GM12801 (cell line): ENCODE results near the gene TMEM163.

Experiments
- TF ChIP-seq, protein P1 (sequence below): IDR thresholded peaks from one replicate; pipeline ENCODE4 v1.5.1; 2011; ENCODE audit warnings: control low read depth; ENCODE audit not compliant: insufficient read length; ENCODE audit errors: extremely low read depth

Gene TMEM163

DNA sequence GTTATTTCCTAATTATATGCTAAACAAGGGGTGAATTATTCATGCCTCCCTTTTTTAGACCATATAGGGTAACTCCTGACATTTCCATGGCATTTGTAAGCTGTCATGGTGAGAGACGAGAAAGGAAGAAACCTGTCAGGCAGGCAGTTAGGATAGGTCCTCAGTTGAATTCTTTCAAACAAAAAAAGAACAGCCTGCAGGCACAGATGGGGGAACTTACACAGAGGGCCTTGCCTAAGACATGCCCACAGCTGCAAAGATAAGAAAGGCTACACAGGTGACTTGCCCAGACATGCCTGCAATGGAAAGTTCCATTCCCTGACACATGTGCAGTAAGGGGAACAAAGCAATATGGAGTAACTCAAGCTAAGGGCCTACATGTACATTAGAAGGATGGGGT, 128.1 kb downstream of the TMEM163 start:
- TF ChIP-seq, protein P1, sequence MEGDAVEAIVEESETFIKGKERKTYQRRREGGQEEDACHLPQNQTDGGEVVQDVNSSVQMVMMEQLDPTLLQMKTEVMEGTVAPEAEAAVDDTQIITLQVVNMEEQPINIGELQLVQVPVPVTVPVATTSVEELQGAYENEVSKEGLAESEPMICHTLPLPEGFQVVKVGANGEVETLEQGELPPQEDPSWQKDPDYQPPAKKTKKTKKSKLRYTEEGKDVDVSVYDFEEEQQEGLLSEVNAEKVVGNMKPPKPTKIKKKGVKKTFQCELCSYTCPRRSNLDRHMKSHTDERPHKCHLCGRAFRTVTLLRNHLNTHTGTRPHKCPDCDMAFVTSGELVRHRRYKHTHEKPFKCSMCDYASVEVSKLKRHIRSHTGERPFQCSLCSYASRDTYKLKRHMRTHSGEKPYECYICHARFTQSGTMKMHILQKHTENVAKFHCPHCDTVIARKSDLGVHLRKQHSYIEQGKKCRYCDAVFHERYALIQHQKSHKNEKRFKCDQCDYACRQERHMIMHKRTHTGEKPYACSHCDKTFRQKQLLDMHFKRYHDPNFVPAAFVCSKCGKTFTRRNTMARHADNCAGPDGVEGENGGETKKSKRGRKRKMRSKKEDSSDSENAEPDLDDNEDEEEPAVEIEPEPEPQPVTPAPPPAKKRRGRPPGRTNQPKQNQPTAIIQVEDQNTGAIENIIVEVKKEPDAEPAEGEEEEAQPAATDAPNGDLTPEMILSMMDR: no peak

DNA sequence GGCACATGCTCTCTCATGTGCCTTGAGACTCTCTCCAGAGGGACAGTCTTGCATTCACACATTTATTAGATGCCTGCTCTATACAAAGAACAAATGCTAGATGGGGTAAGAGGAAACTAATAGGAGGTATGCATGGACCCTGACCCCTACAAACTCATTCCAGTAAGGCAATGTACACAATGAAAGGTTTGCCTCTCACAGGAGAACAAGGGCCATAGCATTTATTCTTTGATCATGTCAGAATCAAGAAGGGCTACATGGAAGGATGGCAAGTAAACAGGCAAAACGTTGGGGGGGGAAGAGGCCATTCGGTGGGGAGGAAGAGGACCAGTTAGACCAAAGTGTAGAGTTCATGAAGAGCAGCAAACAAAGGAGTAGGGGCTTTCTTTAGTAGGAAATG, 130.2 kb downstream of the TMEM163 start:
- TF ChIP-seq, protein P1: no peak

GRCh38 chr2:134586326-134586965, 132.4 kb downstream of the TMEM163 start:
- TF ChIP-seq, protein P1: no peak

DNA sequence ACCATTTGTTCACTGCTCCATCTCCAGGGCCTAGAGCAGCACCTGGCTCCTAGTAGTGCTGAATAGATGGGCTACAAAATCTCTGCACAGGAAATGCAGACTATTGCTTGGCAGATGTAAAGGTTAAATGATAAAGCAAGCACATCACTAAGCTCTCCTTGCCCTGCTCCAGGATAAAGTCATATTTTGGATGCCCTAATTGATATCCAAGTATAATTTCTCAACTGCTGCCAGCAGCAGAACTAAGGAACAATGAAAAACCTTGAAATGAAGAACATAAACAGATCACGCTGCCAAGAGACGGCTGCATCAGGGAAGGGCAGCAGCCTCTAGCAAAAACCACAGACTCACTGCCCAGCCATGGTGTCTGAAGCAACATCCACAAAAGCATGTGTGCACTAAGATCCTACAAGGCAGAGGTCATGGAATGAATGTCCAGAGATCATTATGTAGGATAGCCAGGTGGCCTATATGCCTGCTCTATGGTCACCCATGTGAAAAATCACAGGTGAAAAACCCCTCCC, 134.7 kb downstream of the TMEM163 start:
- TF ChIP-seq, protein P1: no peak

DNA sequence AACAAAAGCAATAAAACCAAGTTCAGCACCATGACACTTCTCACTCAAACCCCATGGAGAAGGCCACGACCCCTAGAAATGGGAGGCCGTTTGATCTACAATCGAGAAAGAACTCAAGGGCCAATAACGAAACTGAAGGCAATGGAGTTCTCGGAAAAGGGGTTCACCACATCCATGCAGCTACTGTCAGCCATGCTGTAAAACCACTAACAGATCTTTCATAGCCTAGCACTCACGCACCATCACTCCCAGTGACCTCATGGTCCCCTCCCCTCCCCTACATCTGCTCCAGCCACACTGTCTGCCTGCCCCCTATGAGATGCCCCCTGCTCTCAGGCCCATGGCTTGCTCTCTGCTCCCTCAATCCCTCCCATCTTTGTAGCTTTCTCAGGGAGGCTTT, 135.3 kb downstream of the TMEM163 start:
- TF ChIP-seq, protein P1: no peak

DNA sequence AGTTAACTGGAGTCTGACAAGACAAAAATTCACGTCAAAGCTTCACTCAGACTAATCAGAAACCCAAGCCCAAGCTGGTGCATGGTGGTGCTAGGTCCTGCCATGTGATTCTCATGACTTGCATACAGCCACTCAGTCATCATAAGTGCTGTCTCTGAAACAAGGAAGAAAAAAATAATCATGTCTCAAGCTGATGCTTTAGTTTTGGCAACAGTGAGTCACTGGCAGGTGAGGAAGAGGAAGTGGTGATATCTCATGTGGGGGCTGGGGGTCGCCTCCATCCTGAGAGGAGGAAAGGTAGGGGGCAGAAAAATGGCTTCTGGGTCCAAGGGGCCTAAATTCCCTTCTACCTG, 136.3 kb downstream of the TMEM163 start:
- TF ChIP-seq, protein P1: no peak

DNA sequence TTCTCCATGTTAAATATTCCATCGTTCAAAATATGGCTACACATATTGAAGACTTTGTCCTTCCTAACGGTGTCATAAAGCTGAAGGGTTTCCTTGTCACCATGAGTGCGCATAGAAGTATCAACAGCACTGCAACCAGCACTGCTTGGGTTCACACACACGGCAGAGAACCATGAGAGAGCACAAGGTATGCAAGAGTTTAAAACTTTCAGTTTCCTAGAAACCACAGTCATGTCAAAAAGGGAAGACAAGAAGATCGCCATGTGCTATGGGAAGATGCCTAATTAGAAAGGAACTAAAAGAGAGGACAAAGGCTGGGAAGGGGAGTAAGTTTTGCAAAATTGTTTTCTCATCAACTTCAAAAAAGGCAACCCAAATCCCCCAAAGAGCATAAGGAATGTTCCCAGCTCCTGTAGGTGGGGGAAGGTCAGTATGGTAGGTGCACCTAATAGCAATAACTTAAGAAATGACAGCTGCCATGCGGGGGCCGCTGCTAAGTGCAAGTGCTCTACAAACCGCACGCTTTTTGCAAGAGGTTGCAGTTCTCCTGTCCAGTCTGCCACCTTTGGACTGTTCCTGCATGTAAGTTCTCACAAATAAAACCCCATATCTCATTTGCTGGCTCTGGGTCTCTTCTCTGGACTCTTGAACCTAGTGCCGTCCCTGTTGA, 136.8 kb downstream of the TMEM163 start:
- TF ChIP-seq, protein P1: no peak
